Inferior parietal cortex (tissue), 1 donor: ENCODE measurements around the gene CACNA2D2.

Source experiments
- DNase-seq: peaks from one replicate; pipeline ENCODE4 v3.0.0-alpha.2; 2016; ENCODE audit errors: extremely low spot score

The CACNA2D2 gene

DNA sequence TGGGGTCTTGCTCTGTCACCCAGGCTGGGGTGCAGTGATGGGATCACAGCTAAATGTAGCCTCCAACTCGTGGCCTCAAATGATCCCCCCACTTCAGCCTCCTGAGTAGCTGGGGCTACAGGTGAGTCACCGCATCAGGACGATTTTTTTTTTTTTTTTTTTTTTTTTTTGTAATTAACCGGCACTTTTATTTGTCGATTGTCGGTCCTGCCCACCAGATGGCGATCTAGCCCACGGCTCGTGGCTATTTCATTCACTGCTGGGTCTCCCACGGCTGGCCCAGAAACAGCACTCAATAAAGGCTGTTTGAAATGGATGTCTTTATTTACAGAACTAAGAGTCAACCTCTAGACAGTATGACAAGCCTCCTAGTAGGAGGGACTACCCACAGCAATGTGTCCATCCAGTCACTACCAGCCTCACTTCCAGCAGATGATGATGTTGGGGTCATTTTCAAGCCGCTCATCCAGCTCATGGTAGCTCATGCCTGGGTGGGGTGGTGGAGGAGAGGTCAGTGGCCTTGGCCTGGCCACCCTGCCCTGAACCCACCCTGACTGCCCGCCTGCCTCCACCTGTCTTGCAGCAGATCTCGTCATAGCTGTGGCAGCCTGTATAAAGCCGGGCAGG is 156.1 kb downstream of the CACNA2D2 start:
- DNase-seq = peak; percentile 75

DNA sequence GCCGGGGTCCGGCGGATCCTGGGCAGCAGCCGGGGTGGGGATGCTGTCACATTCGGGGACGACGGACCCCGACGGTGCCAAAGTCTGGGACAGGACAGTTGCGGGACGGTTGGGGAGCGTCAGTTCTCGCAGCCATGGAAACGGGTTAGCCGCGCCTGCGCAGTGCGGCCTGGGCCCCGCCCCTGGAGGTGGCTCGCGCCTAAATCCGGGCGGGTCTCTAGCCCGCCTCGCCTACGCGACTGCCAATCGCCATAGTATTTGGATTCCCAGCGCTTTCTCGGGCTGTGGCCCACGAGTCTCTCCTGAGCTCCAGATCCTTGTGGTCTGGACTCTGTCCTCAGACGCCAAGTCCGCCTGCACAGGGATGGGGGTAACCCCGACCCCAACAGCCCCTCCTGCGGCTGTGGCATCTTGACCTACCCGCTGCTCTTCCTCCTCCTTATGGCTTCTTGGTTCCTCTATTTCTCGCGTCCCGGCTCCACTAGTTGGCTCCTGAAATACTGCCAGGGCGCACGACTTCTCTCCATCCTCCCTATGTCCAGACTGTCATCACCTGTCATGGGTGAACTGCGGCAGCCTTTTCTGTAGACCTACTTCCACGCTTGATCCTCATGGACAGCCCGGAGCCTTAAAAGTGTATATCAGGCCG is 157.7 kb downstream of the CACNA2D2 start, which contains the start of gene ZMYND10:
TSS of gene ZMYND10 (minus strand) at position 147 of the 649 bp plus-strand sequence. CDS start 153 bp downstream, outside the sequence.
- DNase-seq = no peak

DNA sequence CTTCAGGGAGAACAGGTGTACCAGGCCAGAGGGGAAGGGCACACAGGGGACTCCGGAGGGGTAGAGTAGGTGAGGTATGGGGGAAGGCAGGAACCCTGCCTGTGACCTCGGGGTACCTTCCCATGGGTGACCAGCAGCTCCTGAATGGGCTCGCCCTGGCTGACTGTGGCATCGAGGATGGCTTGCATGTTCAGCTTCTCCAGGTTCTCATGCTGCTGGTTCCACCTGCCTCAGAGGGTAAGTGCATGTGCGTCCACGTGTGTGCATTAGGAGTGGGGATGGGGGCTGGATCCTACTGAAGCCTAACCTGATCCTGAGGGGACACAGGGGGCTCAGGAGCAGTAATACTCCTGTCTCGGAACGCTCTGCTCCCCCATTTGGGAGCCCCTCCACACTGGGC is 158.4 kb downstream of the CACNA2D2 start:
- no peak for DNase-seq

DNA sequence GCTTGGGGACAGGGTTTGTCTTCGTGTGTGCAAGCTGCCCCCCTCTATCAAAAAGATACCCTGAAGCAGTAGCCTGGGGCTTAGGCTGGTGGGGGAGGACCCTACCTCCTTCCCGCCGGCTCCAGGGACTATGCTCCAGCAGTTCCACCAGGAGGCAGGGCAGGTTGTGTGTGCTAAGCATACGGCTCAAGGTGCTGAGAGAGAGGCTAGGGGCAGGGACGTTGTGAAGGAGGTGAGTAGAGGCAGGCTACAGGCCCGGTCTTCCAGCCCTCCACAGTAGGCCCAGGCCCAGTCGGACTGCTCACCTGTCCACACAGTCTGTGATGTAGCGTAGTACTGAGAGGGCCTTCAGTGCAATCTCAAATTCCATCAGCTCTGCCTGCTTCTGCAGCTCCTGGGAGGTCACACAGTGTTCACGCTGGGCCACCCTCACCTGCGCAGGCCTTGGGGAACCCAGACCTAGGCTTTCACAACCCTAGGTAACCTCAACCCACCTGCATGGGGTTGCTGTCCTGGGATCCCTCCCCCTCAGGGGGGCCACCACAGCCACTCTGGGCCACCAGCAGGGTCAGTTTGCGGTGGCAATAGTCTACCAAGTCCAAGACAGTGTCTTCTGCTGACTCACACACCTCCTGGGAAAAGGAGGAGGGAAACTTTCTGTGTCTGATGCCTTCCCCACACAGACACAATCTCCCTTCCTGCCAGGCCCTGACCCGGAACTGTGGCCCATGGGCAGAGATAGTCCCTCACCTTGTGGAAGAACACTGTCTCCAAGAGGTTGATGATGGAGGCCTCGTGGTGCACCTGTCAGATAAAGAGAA is 160.4 kb downstream of the CACNA2D2 start:
- DNase-seq = no peak

DNA sequence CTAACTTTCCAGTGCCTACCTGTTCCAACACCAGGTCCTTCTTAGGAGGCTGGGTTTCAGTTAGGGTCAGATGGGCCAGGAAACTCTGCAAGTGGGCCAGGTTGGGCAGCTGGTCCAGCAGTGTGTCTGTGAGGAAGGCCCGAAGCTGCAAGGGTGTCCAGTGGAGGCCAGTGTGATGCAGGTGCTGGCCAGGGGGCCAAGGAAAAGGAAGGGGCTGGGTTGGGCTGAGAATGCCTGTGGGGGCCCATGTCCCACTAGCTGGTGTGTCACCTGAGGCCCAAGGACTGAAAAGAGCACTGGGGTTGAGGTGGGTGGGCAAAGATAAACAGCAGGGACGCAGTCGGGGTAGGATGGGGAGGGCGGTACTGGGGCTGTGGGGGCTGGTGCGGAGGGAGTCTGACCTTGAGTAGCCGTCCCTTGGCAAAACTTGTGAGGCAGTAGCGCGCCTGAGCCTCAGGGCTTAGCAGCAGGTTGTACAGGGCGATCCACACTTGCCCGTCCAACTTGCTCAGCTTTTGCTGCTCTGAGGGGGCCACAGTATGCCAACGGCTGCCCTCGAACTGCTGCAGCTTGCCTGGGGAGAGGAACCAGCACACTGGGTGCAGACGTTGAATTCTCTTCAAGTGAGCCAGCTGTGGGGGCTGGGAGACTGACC is 161.3 kb downstream of the CACNA2D2 start:
- no peak for DNase-seq

DNA sequence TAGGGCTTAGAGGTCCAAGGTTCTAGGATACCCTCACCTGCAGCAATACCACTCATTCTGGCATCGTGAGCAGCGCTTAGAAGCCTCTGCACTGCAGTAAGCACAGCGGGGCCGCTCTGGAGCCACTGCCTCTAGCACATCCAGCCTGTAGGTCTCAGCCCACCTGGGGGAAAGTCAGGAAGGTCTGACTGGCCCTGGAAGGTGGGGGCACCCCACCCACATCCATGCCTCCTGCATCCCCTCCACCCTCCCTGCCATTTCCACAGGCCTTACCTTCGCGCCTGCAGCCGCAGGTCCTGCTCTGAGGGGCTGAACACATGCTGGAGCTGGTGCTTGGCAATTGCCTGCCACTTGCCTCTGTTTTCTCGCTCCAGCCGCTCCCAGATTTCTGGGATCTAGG is 161.9 kb downstream of the CACNA2D2 start:
- DNase-seq = no peak

DNA sequence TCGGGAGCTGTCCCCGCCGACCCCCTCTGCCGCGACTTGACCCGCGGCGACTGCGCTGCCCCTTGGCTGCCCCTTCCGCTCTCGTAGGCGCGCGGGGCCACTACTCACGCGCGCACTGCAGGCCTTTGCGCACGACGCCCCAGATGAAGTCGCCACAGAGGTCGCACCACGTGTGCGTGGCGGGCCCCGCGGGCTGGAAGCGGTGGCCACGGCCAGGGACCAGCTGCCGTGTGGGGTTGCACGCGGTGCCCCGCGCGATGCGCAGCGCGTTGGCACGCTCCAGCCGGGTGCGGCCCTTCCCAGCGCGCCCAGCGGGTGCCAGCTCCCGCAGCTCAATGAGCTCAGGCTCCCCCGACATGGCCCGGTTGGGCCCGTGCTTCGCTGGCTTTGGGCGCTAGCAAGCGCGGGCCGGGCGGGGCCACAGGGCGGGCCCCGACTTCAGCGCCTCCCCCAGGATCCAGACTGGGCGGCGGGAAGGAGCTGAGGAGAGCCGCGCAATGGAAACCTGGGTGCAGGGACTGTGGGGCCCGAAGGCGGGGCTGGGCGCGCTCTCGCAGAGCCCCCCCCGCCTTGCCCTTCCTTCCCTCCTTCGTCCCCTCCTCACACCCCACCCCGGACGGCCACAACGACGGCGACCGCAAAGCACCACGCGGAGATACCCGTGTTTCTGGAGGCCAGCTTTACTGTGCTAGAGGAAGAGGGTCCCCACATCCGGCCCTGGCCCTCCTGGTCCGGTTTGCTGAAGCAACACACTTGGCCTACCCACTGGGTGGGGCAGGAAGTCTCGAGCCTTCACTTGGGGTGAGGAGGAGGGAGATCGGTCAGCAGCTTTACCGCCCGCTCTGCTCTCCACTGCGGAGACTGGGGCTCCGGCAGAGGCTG is 162.7 kb downstream of the CACNA2D2 start, which contains the start of gene RASSF1:
TSS of gene RASSF1 (minus strand) at position 389 of the 882 bp plus-strand sequence. CDS start at position 358, 31 bp downstream.
- DNase-seq = no peak

DNA sequence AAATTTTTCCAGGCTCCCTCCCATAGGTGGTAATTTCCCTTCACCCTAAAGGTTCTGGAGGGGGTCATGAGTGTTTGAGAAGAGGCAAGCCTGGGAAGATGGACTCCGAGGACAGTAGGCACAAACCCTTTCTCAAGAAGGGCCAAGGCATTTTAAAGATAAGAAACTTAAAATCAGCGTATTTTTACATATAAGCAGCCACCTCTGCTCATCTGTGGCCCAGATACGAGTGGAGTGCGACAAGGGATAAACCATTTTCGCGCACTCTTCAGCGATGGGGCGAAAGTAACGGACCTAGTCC is 163.3 kb downstream of the CACNA2D2 start:
- no peak for DNase-seq

DNA sequence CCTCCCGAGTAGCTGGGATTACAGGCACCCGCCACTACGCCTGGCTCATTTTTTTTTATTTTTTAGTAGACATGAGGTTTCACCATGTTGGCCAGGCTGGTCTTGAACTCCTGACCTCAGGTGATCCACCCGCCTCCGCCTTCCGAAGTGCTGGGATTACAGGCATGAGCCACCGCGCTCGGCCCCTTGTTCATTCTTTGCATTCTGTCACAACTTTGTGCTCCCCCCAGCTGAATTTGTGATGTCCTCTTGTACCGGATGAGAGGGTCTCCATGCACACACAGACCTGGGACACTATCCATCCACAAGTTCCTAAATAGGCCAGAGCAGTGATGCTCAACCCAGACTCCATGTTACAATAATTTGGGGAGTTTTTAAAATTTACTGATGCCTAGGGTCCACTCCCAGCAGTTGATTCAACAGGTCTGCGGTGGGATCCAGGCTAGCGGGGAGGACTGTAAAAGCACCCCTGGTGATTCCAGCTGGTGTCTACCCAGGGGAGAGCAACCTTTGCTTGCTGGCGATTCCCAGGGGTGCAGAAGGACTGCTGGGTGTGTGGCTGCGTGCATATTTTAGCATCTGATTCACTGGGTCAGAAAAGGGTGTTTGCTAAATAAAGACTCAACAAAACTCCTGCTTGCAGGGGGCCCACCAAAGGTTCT is 163.8 kb downstream of the CACNA2D2 start:
- no peak for DNase-seq

DNA sequence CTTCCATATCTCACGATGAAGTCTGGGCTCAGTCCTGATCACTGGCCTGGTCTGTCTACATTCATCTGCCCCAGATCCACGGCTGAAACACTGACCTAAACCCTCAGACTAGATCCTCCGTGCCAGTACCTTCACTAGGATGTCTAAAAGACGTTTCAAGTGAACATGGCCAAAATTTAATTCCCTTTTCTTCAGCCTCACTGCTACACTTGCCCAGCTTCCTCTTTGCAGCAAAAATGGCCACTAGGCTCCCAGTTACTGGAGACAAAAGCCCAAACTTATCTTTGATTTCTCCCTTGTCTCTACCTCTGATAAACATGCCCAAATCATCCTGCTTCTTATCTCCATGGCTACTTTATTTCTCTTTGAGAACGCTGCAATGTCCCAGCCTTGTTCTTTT is 164.5 kb downstream of the CACNA2D2 start:
- DNase-seq = no peak

DNA sequence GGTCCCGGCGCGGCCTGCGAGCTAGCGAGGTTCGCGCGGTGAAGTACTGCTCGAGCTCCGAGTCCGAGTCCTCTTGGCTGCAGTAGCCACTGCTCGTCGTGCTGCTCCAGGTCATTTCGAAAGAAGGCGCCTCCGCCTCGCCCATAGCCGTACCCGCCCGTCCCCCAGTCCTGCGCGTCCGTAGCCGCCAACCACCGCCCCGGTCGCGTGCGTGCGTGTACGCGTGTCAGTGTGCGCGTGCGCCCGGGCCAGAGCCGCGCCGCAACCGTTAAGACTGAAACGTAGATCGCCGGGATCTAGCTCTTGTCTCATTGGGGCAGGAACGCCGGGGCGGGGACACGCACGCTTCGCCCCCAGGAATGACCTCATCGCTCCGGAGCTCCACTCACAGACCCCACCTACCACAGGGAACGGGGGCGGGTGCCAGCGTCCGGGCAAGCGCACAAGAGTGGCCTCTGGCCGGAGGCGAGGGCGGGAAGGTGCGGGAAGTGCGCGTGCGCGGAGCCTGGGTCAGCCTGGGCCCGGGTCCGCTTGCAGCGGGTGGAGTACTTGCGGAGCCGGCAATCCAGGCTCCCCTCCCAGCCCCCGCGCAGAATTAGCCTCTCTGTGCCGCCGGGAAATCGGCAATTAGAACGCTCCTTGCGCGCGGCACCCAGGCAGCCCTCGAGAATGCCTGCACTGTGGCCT is 166.1 kb downstream of the CACNA2D2 start:
- peak; percentile 94 for DNase-seq

DNA sequence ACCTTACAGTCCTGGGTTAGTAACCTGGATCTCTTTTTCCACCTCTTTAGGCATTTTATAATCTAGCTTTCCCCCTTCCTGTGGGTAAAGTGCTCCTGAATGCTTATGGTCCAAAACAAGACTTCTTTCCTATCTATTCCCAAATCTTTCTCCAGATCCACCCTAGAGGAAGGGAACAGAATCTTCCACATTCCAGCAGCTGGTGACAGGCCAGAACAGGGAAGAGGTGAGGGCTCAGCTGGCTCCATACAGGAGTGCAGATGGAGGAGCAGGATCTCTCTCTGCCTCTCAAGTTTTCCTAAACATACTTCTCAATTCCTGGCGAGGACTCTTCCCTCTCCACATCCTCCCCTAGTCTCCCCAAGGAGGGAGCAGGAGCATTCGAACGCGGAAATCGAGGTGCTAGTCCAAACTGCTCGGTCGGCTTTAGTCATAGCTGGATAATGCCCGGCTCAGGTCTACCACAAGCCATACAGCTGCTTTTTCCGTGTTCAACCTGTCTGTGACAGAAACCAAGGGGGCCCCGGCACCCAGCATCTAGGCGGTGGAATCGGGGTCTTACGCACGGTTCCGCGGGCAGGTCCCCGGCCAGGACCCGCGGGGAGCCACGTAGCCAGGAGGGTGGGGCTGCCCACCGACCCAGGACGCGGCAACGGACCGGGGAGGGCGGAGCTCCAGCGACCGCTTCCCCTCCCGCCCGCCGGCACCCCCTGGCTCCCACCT is 166.8 kb downstream of the CACNA2D2 start:
- no peak for DNase-seq

DNA sequence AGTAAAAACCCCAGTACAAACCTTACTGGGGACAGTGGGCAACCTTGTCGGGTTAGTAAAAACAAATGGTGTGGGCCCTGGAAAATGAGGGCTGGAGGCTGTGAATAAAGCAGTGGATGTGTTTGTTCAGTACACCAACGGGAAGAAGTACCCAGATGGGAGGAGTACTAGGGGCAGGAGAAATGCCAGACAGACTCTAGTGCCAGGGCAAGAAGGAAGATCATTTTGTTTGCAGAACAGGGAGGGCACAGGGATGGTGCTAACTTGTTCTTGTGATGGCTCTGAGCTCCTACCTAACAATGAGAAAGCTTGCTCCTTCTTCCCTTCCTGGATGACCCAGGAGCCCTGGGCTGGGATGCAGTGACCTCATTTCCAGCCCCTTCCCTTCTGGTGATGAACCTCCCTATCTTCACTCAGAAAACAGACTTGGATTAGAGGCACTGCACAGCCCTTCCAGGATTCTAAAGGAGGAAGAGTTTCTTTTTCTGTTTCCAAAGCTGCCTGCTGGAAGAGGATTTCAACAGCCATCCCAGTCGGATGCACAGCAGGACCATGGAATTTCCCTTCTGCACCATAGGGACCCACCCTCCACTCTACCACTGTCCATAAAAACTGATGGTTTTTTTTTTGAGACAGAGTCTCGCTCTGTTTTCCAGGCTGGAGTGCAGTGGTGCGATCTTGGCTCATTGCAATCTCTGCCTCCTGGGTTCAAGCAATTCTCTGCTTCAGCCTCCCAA is 168.9 kb downstream of the CACNA2D2 start:
- DNase-seq = no peak

DNA sequence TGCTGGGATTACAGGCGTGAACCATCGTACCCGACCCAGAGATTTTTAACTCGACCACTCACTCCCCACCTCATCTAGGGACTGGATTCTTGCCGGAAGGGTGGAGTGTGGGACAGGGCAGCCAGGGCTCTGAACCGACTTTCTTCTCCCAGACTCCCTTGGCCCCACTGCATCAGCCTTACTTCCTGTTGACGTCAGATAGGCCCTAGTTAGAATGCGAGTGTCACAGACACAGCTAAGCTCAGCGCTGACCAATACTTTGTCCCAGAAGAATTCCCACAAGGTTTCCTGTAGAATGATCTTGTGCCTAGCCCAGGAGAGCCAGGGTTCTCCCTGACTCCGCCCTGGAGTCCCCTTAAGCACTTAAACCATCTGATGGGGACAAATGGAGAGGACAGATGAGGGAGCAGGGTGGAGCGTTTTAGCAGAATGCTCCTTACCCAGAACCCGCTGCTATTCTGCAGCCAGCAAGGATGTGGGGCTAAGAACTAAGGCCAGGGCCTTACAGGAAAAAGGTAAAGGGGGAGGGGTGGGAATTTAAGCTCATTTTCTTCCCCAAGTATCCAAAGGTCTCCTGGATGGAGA is 169.6 kb downstream of the CACNA2D2 start:
- DNase-seq = no peak

DNA sequence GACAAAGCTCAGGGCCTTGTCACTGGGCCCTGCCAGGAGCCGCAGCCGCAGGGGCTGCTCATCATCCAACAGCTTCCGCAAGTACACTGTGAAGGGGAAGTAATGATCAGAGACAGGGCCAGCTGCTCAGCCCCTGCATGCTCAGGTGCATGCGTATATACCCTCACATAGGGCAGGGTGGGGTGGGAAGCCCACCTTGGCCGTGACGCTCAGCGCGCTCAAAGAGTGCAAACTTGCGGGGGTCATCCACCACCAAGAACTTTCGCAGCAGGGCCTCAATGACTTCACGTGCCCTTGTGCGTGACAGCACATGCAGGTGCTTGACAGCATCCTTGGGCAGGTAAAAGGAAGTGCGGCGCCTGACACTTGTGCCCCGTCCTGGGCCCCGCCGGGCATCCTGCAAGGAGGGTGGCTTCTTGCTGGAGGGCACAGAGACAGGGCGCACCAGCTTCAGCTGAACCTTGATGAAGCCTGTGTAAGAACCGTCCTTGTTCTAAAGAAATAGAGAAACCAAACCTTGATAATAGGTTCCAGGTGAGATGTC is 172.0 kb downstream of the CACNA2D2 start:
- DNase-seq = no peak

DNA sequence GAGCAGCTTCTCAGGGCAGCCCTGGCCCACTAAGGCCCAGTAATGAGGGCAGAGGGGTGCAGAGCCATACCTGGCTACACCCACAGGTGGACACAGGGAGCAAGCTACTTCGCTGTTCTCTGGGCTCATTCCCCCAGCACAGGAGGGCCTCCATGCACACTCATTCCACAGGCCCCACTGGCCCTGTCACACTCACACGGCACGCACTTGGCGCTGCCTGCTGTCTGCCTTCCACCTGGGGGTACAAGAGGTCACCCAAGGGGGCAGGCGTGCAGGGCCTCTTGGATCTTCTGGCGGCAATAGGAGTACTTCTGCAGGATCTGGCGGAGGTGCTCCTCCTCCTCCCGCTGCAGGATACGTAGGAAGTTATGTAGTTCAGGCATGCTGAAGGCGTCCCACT is 173.1 kb downstream of the CACNA2D2 start:
- no peak for DNase-seq

DNA sequence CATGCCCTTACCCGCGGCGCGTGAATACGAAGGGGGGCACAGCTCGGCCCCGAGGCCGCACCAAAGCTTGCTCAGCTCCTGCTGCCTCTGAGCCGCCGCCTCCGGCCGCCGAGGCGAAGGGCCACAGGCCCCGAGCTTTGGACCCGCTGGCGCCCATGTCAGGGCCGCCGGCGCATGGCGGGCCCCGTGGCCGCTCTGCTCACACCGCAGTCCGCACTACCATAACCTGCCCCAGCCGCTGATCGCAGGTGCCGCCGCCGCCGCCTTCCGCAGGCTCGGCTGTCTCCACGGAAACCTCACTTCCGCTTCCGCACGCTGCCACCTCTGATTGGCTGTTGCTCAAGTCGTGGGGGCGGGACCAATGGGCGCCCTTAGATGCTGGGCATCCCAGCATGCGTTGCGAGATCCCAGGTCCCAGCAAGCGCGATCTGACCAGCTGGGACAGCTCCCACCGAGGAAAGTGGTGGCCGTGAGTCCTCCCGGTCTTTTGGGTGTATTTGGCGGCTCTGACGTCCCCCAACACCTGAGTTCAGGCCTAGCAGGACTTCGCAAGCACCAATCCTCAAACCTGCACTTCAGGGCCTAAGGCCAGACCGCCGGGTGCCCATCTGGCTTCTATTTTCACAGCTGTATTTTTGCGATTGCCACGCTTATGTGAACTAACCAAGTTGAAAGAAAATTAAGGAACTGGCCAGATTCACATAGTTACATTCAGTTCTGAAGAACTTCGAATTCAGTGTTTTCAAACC is 175.3 kb downstream of the CACNA2D2 start, which contains the start of gene TUSC2:
TSS of gene TUSC2 (minus strand) at position 281 of the 749 bp plus-strand sequence. CDS start at position 157, 124 bp downstream.
- peak; percentile 98 for DNase-seq
